ENCODE results near the gene S1PR3.

GRCh38 chr9:89049646-89050045 is 58.4 kb downstream of the S1PR3 start:
- TF ChIP-seq, protein P1, sequence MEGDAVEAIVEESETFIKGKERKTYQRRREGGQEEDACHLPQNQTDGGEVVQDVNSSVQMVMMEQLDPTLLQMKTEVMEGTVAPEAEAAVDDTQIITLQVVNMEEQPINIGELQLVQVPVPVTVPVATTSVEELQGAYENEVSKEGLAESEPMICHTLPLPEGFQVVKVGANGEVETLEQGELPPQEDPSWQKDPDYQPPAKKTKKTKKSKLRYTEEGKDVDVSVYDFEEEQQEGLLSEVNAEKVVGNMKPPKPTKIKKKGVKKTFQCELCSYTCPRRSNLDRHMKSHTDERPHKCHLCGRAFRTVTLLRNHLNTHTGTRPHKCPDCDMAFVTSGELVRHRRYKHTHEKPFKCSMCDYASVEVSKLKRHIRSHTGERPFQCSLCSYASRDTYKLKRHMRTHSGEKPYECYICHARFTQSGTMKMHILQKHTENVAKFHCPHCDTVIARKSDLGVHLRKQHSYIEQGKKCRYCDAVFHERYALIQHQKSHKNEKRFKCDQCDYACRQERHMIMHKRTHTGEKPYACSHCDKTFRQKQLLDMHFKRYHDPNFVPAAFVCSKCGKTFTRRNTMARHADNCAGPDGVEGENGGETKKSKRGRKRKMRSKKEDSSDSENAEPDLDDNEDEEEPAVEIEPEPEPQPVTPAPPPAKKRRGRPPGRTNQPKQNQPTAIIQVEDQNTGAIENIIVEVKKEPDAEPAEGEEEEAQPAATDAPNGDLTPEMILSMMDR (conservative IDR thresholded peaks at IDR 0.05; ENCODE audit: low read length): no peak
- TF ChIP-seq EZH2phosphoT487 (IDR thresholded peaks at IDR 0.05; ENCODE audit: borderline replicate concordance, low read depth, low read length): no peak

Data from OCI-LY7 (cell line).